ENCODE measurements around the gene RENBP.

- TF ChIP-seq, protein P1, sequence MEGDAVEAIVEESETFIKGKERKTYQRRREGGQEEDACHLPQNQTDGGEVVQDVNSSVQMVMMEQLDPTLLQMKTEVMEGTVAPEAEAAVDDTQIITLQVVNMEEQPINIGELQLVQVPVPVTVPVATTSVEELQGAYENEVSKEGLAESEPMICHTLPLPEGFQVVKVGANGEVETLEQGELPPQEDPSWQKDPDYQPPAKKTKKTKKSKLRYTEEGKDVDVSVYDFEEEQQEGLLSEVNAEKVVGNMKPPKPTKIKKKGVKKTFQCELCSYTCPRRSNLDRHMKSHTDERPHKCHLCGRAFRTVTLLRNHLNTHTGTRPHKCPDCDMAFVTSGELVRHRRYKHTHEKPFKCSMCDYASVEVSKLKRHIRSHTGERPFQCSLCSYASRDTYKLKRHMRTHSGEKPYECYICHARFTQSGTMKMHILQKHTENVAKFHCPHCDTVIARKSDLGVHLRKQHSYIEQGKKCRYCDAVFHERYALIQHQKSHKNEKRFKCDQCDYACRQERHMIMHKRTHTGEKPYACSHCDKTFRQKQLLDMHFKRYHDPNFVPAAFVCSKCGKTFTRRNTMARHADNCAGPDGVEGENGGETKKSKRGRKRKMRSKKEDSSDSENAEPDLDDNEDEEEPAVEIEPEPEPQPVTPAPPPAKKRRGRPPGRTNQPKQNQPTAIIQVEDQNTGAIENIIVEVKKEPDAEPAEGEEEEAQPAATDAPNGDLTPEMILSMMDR (IDR thresholded peaks at IDR 0.05 in 4 of 5, conservative IDR thresholded peaks at IDR 0.05 in 1 of 5), result no peak
- no peak for TF ChIP-seq POLR2A (IDR thresholded peaks at IDR 0.05)
Observed at GRCh38 chrX:153954558-153955227, 10.2 kb upstream of the RENBP start.
